ENCODE measurements around the gene ETV6.

The ETV6 gene

GRCh38 chr12:11707535-11707934, 58.1 kb downstream of the ETV6 start:
- TF ChIP-seq CTCF (IDR thresholded peaks at IDR 0.05; ENCODE audit: extremely low read depth, insufficient read depth, missing control alignments) = no peak
- in situ Hi-C loops (cut with MboI; ENCODE audit: low pct_unique_long_range_greater_than_20kb, low sequenced_read_pairs, unreplicated experiment) = no loop called here
- DNase-seq (ENCODE audit: low spot score) = no peak

- DNase-seq (ENCODE audit: low spot score) = no peak
- no peak for TF ChIP-seq CTCF (IDR thresholded peaks at IDR 0.05; ENCODE audit: extremely low read depth, insufficient read depth, missing control alignments)
- in situ Hi-C loops (cut with MboI; ENCODE audit: low pct_unique_long_range_greater_than_20kb, low sequenced_read_pairs, unreplicated experiment) = no loop called here
Measured at GRCh38 chr12:11709513-11709912, 60.0 kb downstream of the ETV6 start.

- no peak for TF ChIP-seq CTCF (IDR thresholded peaks at IDR 0.05; ENCODE audit: extremely low read depth, insufficient read depth, missing control alignments)
- no peak for DNase-seq (ENCODE audit: low spot score)
- in situ Hi-C loops (cut with MboI; ENCODE audit: low pct_unique_long_range_greater_than_20kb, low sequenced_read_pairs, unreplicated experiment) = no loop called here
Measured at GRCh38 chr12:11710431-11710830, 61.0 kb downstream of the ETV6 start.

- in situ Hi-C loops (cut with MboI; ENCODE audit: low pct_unique_long_range_greater_than_20kb, low sequenced_read_pairs, unreplicated experiment) = no loop called here
- no peak for DNase-seq (ENCODE audit: low spot score)
- TF ChIP-seq CTCF (IDR thresholded peaks at IDR 0.05; ENCODE audit: extremely low read depth, insufficient read depth, missing control alignments) = no peak
Measured at GRCh38 chr12:11710906-11711305, 61.4 kb downstream of the ETV6 start.

GRCh38 chr12:11711651-11712327, 62.3 kb downstream of the ETV6 start:
- DNase-seq (ENCODE audit: low spot score) = no peak
- no peak for TF ChIP-seq CTCF (IDR thresholded peaks at IDR 0.05; ENCODE audit: extremely low read depth, insufficient read depth, missing control alignments)
- in situ Hi-C loops (cut with MboI; ENCODE audit: low pct_unique_long_range_greater_than_20kb, low sequenced_read_pairs, unreplicated experiment) = no loop called here

GRCh38 chr12:11712491-11712890, 63.0 kb downstream of the ETV6 start:
- in situ Hi-C loops (cut with MboI; ENCODE audit: low pct_unique_long_range_greater_than_20kb, low sequenced_read_pairs, unreplicated experiment) = no loop called here
- no peak for DNase-seq (ENCODE audit: low spot score)
- TF ChIP-seq CTCF (IDR thresholded peaks at IDR 0.05; ENCODE audit: extremely low read depth, insufficient read depth, missing control alignments) = no peak
